ENCODE results near the gene DCST1. TPM values are rescaled to one million over a fixed set of nuclear protein-coding genes. Genes with fewer than 3 reads are reported as not detected.
A peak's percentile ranks its signal among the peaks of the same experiment; 100 is the strongest.

Gene DCST1
- total and polyA plus RNA-seq, 2 of the 13 experiments (the other 11 are each of a cell fraction or from before 2014, with no cell fraction given), result 0.04 TPM; not detected in 1

DNA sequence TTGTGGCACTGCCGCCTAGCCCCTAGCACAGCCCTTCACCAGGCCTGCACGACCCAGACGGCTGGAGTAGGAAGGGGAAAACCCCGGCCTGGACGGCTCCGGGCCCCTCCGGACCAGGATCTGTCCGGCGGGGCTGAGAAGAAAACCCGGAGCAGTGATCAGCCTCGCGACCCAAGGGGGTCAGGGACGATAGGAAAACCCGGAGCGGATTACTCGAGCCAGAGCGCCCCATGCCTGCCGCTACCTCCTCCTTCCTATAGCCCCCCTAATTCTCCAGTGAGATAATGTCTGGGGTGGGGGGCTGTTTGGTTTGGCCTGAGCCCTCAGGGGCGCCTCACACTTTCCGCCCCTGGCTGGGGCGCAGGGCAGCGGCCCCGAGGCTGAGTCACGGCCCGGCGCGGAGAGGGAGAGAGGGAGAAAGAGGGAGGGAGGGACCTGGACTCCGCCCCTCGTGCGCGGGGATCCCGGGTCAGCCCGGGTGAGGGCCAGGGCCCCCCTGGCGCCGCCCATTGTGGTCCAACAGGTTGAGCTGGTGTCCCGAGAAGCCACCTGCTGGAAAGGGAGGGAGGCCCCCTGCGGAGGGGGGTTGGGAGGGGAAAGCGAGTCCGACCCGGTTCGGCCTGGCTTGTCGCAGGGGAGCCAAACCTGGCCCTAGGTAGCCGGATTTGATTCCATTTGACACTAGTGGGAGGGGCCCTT is 32.7 kb upstream of the DCST1 start (continued):
- TF ChIP-seq, protein P1, sequence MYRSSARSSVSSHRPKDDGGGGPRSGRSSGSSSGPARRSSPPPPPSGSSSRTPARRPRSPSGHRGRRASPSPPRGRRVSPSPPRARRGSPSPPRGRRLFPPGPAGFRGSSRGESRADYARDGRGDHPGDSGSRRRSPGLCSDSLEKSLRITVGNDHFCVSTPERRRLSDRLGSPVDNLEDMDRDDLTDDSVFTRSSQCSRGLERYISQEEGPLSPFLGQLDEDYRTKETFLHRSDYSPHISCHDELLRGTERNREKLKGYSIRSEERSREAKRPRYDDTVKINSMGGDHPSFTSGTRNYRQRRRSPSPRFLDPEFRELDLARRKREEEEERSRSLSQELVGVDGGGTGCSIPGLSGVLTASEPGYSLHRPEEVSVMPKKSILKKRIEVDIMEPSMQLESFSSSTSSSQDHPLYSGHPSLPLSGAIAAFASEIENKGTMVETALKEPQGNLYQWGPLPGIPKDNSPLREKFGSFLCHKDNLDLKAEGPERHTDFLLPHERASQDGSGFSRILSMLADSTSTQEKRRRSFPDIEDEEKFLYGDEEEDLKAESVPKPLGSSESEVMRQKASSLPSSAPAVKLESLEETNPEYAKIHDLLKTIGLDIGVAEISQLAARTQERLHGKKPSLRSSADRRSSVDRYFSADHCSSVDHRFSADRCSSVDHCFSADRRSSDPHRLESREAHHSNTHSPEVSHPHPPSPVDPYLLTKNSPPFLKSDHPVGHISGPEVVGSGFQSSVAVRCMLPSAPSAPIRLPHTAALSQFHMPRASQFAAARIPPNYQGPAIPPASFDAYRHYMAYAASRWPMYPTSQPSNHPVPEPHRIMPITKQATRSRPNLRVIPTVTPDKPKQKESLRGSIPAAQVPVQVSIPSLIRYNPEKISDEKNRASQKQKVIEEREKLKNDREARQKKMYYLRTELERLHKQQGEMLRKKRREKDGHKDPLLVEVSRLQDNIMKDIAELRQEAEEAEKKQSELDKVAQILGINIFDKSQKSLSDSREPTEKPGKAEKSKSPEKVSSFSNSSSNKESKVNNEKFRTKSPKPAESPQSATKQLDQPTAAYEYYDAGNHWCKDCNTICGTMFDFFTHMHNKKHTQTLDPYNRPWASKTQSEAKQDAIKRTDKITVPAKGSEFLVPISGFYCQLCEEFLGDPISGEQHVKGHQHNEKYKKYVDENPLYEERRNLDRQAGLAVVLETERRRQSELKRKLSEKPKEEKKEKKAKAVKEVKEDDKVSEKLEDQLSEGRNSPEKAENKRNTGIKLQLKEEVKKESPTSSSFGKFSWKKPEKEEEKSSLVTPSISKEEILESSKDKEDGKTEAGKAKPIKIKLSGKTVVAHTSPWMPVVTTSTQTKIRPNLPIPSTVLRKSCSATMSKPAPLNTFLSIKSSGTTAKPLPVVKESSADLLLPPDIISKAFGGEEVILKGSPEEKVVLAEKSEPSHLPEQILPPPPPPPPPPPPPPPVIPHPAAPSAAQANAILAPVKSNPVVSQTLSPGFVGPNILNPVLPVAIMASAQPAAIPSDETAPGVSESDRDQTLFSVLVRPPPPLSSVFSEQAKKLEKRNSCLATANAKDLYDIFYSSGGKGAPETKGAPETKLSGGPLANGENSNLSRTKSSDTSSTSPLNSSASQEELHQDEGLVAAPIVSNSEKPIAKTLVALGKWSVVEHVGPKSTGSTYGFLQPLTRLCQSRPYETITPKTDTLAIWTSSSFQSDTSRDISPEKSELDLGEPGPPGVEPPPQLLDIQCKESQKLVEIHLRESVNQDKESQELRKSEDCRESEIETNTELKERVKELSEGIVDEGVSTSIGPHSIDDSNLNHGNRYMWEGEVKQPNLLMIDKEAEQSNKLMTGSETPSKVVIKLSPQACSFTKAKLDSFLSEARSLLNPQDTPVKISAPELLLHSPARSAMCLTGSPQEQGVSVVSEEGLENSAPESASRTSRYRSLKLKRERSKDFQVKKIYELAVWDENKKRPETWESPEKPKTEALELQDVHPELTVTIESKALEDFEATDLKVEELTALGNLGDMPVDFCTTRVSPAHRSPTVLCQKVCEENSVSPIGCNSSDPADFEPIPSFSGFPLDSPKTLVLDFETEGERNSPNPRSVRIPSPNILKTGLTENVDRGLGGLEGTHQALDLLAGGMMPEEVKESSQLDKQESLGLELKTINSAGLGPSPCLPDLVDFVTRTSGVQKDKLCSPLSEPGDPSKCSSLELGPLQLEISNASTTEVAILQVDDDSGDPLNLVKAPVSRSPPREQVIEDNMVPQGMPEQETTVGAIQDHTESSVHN (CRISPR knock-in tag; IDR thresholded peaks at IDR 0.05), result peak; percentile 80; the same call in 1 of the 2 replicates
- TF ChIP-seq TP53 (CRISPR knock-in tag; conservative IDR thresholded peaks at IDR 0.05) (no peak), ZNF234 (CRISPR knock-in tag; conservative IDR thresholded peaks at IDR 0.05) (no peak), HNRNPL (IDR thresholded peaks at IDR 0.05; ENCODE audit: low read depth, low read length) (peak; percentile 91), SKI (IDR thresholded peaks at IDR 0.05; ENCODE audit: partially characterized antibody) (peak; percentile 94), ZNF33B (CRISPR knock-in tag; IDR thresholded peaks at IDR 0.05) (no peak), FOXK2 (IDR thresholded peaks at IDR 0.05) (no peak), PAX8 (CRISPR knock-in tag; IDR thresholded peaks at IDR 0.05; ENCODE audit: borderline replicate concordance) (0 out of 2 replicates have a peak, but pooled peaks have one; percentile 14), DMAP1 (CRISPR knock-in tag; IDR thresholded peaks at IDR 0.05) (peak; percentile 89), ZNF713 (CRISPR knock-in tag; IDR thresholded peaks at IDR 0.05) (0 out of 2 replicates have a peak, but pooled peaks have one; percentile 68), NAIF1 (CRISPR knock-in tag; IDR thresholded peaks at IDR 0.05; ENCODE audit: borderline replicate concordance) (no peak), ZNF589 (CRISPR knock-in tag; conservative IDR thresholded peaks at IDR 0.05) (peak; percentile 64; the same call in 1 of the 2 replicates), PCBP2 (optimal IDR thresholded peaks at IDR 0.05; ENCODE audit: low read depth, low read length, poor library complexity, severe bottlenecking) (peak; percentile 62), CREB1 (IDR thresholded peaks at IDR 0.05) (peak; percentile 49), CREB1 (CRISPR knock-in tag; IDR thresholded peaks at IDR 0.05) (peak; percentile 48; the same call in 1 of the 2 replicates), STAT5B (CRISPR knock-in tag; IDR thresholded peaks at IDR 0.05) (peak; percentile 9; the same call in 1 of the 2 replicates), ZNF546 (CRISPR knock-in tag; conservative IDR thresholded peaks at IDR 0.05) (no peak)
- TF ChIP-seq, protein P2, sequence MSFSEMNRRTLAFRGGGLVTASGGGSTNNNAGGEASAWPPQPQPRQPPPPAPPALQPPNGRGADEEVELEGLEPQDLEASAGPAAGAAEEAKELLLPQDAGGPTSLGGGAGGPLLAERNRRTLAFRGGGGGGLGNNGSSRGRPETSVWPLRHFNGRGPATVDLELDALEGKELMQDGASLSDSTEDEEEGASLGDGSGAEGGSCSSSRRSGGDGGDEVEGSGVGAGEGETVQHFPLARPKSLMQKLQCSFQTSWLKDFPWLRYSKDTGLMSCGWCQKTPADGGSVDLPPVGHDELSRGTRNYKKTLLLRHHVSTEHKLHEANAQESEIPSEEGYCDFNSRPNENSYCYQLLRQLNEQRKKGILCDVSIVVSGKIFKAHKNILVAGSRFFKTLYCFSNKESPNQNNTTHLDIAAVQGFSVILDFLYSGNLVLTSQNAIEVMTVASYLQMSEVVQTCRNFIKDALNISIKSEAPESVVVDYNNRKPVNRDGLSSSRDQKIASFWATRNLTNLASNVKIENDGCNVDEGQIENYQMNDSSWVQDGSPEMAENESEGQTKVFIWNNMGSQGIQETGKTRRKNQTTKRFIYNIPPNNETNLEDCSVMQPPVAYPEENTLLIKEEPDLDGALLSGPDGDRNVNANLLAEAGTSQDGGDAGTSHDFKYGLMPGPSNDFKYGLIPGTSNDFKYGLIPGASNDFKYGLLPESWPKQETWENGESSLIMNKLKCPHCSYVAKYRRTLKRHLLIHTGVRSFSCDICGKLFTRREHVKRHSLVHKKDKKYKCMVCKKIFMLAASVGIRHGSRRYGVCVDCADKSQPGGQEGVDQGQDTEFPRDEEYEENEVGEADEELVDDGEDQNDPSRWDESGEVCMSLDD (CRISPR knock-in tag; IDR thresholded peaks at IDR 0.05; ENCODE audit: borderline replicate concordance), result peak; percentile 99
- TF ChIP-seq, protein P3, sequence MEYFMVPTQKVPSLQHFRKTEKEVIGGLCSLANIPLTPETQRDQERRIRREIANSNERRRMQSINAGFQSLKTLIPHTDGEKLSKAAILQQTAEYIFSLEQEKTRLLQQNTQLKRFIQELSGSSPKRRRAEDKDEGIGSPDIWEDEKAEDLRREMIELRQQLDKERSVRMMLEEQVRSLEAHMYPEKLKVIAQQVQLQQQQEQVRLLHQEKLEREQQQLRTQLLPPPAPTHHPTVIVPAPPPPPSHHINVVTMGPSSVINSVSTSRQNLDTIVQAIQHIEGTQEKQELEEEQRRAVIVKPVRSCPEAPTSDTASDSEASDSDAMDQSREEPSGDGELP (IDR thresholded peaks at IDR 0.05; ENCODE audit: borderline replicate concordance, low read depth), result peak; percentile 82; the same call in 1 of the 2 replicates
